Left ventricle myocardium inferior (tissue), 1 donor: Measurements from ENCODE around the gene ARHGAP32. TPM values are rescaled to one million over a fixed set of nuclear protein-coding genes. Genes with fewer than 3 reads are reported as not detected.
"Not testable (repeated sequence)": the region's sequence is repeated elsewhere in the genome, so short reads cannot be mapped to it uniquely, and the experiment has no call there.

Experiments used
- DNase-seq: peaks from one replicate; pipeline ENCODE4 v3.0.0-alpha.2; 2020
- H3K27ac ChIP-seq: fragments of 200-600 bp; replicated peaks from 2 replicates; pipeline ENCODE4 v1.8.0; 2021
- H3K27me3 ChIP-seq: fragments of 200-600 bp; 2 replicates; pipeline ENCODE4 v1.8.0; 2021; ENCODE audit warnings: low read depth
- H3K36me3 ChIP-seq: fragments of 200-600 bp; 2 replicates; pipeline ENCODE4 v1.8.0; 2021
- H3K4me1 ChIP-seq: fragments of 200-600 bp; 2 replicates; pipeline ENCODE4 v1.8.0; 2021
- H3K4me3 ChIP-seq: fragments of 200-600 bp; 2 replicates; pipeline ENCODE4 v1.8.0; 2021; ENCODE audit warnings: mild to moderate bottlenecking, moderate library complexity
- H3K9me3 ChIP-seq: fragments of 200-600 bp; replicated peaks from 2 replicates; pipeline ENCODE4 v1.8.0; 2021
- intact Hi-C: fragments of 100-400 bp; cut with micrococcal nuclease; formaldehyde crosslinking; loops from one replicate; pipeline ENCODE4 v1.11.0; 2022
- total RNA-seq: library from RNA; stranded (reverse); fragmentation: NEBNext Ultra II Directional; extraction: Animal tissue kit (Norgen Biotek cat#: 25700); gene quantifications from one replicate; pipeline ENCODE4 v1.2.1, GENCODE V29; 2021
- TF ChIP-seq, protein P1 (sequence below): fragments of 200-600 bp; IDR thresholded peaks from 2 replicates; pipeline ENCODE4 v1.8.0; 2021; ENCODE audit warnings: antibody characterized with exemption, mild to moderate bottlenecking, borderline replicate concordance
- donor health status: DM: no; HTN: yes; CAD: no; lungs with severe emphysema.

The ARHGAP32 gene
- total RNA-seq, 1 donor from 2014 or later = 5.3 TPM

DNA sequence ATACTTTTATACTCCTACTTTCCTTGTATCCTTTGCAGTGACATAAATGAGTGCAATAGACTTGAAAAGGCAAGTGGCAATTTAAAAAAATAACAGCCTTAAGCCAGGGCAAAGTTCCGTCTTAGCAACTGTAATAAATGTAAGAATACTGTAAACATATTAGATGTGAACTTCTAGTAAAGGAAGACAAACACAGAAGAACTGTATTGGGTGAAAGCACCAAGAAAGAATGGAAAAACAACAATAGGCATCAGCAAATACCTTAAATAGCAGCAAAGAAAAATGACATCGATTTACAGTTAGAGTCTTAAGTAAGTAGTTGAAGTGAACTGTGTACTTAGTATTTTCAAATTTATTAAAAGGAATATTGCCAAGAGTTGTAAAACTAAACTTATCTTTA is 174.0 kb downstream of the ARHGAP32 start:
- TF ChIP-seq, protein P1, sequence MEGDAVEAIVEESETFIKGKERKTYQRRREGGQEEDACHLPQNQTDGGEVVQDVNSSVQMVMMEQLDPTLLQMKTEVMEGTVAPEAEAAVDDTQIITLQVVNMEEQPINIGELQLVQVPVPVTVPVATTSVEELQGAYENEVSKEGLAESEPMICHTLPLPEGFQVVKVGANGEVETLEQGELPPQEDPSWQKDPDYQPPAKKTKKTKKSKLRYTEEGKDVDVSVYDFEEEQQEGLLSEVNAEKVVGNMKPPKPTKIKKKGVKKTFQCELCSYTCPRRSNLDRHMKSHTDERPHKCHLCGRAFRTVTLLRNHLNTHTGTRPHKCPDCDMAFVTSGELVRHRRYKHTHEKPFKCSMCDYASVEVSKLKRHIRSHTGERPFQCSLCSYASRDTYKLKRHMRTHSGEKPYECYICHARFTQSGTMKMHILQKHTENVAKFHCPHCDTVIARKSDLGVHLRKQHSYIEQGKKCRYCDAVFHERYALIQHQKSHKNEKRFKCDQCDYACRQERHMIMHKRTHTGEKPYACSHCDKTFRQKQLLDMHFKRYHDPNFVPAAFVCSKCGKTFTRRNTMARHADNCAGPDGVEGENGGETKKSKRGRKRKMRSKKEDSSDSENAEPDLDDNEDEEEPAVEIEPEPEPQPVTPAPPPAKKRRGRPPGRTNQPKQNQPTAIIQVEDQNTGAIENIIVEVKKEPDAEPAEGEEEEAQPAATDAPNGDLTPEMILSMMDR = no peak
- no peak for DNase-seq
- Histone ChIP-seq H3K9me3 (no peaks in the 10 kb centered on the region), H3K36me3 (no peaks in the 10 kb centered on the region), H3K4me3 (no peak overlapping the region), H3K4me1 (peaks cover 12% of the 10 kb centered on the region), H3K27ac (no peak overlapping the region), H3K27me3 (no peaks in the 10 kb centered on the region)
- intact Hi-C loops = no loop called here

DNA sequence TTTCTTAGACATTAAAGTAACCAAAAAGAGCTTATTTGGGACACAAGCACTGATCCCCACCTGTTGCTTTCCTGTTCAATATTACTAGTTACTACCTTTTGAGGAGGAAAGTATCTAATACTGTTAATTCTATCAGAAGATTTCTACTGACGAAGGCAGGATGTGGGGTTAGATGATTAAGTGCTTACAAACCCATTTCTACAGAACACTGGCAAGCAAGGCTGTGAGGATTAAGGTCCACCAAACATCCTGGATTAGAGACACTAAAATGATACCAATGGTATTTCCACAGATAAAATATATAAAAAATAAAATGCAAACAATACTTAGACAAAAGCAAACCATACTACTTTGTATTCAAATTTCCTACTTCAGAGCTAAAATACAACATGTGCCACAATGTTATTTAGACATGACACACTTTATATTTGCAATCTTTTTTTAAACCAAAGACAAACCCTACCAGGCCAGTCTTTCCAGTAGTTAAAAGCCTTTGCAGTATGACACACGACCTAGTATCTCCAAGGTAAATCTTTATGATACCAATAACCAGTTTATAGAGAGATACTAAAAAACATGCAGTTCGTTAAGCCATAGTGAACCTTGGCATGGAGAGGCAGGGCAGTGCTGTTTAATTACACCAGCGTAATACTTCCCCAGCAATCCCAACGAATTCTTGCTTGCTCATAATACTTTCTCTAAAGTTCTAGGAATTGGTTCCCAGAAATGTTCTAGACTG is 178.2 kb downstream of the ARHGAP32 start:
- no peak overlapping the region for H3K27ac ChIP-seq
- H3K4me3 ChIP-seq = no peak overlapping the region
- no peaks in the 10 kb centered on the region for H3K36me3 ChIP-seq
- H3K9me3 ChIP-seq = no peaks in the 10 kb centered on the region
- H3K4me1 ChIP-seq = no peaks in the 10 kb centered on the region
- intact Hi-C loops = no loop called here
- no peaks in the 10 kb centered on the region for H3K27me3 ChIP-seq
- DNase-seq = no peak
- TF ChIP-seq, protein P1 = no peak

DNA sequence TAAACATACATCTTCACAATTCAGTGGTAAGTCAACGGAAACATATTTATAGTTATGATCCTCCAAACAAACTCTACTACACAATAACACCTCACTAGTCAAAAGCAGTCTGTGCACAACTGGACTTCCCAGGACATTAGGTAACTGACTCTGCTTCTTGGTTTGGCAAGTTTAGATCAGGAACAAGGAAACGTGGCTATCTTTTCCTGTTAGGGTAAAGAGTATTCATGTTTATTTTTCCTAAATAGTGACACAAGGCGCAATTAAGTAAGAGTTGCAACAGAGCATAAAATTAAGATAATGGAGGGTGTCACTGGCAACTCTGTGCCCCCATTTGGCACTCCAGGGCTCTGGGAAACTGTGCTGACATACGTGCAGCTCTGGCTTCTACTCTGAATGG is 179.2 kb downstream of the ARHGAP32 start:
- Histone ChIP-seq H3K4me3 (no peak overlapping the region), H3K36me3 (no peaks in the 10 kb centered on the region), H3K4me1 (no peaks in the 10 kb centered on the region), H3K27ac (no peak overlapping the region), H3K9me3 (no peaks in the 10 kb centered on the region), H3K27me3 (no peaks in the 10 kb centered on the region)
- DNase-seq = no peak
- TF ChIP-seq, protein P1 = no peak
- intact Hi-C loops = no loop called here

DNA sequence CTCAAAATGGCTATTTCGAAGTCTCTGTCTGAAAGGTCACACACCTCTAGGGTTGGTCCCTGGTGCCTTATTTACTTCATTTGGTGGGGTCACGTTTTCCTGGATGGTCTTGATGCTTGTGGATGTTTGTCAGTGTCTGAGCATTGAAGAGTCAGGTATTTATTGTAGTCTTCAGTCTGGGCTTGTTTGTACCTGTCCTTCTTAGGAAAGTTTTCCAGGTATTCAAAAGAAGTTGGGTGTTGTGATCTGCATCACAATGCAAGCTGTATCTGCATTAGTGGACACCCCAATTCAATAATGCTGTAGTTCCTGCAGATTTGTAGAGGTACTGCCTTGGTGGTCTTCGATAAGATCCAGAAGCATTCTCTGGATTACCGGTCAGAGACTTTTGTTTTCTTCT is 186.0 kb downstream of the ARHGAP32 start:
- TF ChIP-seq, protein P1 = no peak
- Histone ChIP-seq H3K27me3 (no peaks in the 10 kb centered on the region), H3K27ac (no peak overlapping the region), H3K36me3 (no peaks in the 10 kb centered on the region), H3K4me1 (no peaks in the 10 kb centered on the region), H3K9me3 (peaks cover 20% of the 10 kb centered on the region), H3K4me3 (no peak overlapping the region)
- intact Hi-C loops = no loop called here
- no peak for DNase-seq

DNA sequence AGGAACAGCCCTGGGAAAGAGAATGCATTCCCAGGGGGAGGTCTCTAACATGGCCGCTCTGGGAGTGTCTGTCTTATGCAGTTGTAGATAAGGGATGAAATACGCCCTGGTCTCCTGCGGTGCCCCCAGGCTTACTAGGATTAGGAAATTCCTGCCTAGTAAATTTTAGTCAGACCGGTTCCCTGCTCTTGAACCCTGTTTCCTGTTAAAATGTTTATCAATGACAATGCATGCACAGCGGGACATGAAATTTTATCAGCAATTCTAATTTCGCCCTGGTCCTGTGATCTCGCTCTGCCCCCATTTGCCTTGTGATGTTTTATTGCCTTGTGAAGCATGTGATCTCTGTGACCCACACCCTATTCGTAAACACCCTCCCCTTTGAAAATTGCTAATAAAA is 193.0 kb downstream of the ARHGAP32 start:
- intact Hi-C loops, H3K27ac ChIP-seq, H3K4me3 ChIP-seq, H3K27me3 ChIP-seq, H3K4me1 ChIP-seq, DNase-seq: not testable (repeated sequence)
- peaks cover 29% of the 10 kb centered on the region for H3K36me3 ChIP-seq
- H3K9me3 ChIP-seq = peaks cover 43% of the 10 kb centered on the region

DNA sequence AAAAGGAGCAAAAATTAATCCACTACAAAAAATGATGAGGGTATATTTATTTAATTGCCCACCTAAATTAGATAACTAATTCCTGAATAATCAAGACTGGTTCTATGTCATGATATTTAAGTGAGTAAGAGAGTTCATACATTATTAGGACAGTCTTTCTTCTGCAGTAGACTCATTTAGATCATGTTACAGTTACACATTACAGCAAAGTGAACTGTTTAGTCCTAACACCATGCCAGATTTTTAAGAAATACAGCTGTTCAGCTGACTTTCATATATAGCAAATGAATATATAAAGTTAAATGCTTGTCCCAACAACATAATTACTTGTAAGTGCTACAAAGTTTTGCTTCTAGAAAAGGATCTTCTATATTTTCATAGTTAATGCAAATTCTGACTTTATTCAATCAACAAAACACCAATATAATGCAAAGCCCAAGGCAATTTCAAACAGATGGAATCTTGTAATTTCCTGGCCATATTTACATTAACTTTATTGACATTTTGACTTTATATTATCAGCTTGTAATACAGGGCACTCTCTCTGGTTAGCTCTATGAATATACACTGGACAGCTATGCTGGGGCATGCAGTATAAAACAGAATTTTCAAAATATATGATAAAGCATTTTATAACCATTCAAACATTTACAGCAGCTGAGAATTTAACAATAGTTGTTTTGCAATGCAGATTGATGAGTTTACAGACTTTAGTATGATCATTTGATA is 203.7 kb downstream of the ARHGAP32 start:
- no peak for DNase-seq
- H3K4me3 ChIP-seq = no peak overlapping the region
- no peaks in the 10 kb centered on the region for H3K27me3 ChIP-seq
- intact Hi-C loops = no loop called here
- peaks cover 6% of the 10 kb centered on the region for H3K9me3 ChIP-seq
- H3K4me1 ChIP-seq = no peaks in the 10 kb centered on the region
- TF ChIP-seq, protein P1 = no peak
- peaks cover 10% of the 10 kb centered on the region for H3K36me3 ChIP-seq
- H3K27ac ChIP-seq = no peak overlapping the region
